ENCODE measurements around the gene DCDC1.

- TF ChIP-seq CTCF (IDR thresholded peaks at IDR 0.05) (no peak), POLR2A (IDR thresholded peaks at IDR 0.05) (no peak)
Observed at GRCh38 chr11:30908857-30909256, 460.7 kb downstream of the DCDC1 start.
